ENCODE data around the gene C1QL4. TPM values are rescaled to one million over a fixed set of nuclear protein-coding genes. Genes with fewer than 3 reads are reported as not detected.

C1QL4 gene
- total and polyA plus RNA-seq, 2 of the 8 experiments (the other 6 are each of a cell fraction or from before 2014, with no cell fraction given) = 0.28 to 0.63 TPM

DNA sequence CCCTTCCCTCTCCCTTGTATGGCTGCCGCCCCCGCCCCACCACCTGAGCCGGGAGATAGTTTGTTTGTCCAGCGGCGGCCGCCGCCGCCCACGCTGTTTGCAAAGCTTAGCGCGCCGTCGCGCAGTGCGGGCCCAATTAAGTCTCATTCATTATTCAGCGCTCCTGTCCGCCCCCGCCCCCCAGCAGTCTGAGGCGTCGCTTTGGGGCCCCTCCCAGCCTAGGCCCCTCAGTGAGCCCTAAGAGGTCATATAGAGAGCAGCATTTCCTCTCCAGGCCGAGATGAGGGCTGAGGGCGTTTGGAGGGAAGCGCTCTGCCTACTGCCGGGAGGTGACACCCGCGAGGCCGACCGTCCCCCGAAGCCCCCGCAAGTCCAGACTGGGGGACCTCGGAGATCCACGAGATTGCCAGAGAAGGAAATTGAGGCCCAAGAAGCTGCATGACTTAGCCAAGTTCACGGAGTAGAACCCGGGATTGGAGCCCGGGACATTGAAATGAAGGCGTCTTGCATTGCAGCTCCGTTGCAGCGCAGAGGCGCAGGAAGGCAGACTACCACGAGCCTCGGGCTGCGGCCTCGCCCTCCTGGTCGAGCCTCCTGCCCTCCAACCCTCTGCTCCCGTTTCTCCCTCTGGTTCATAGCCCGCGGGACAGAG lies 9.8 kb upstream of the C1QL4 start, which contains the start of gene DNAJC22 (continued):
- TF ChIP-seq CTBP2 (IDR thresholded peaks at IDR 0.05; ENCODE audit: borderline replicate concordance, insufficient read depth, insufficient read length, low read length) (no peak), EP300 (IDR thresholded peaks at IDR 0.05; ENCODE audit: borderline replicate concordance in 1 of 2, low read depth in 2 of 2, low read length in 2 of 2) (no peak), EZH2 (IDR thresholded peaks at IDR 0.05; ENCODE audit: low read depth, low read length, severe bottlenecking) (peak; percentile 87), TBP (IDR thresholded peaks at IDR 0.05; ENCODE audit: low read depth, low read length) (no peak), POLR2A (IDR thresholded peaks at IDR 0.05; ENCODE audit: control extremely low read depth in 1 of 2, low read depth in 2 of 2, low read length in 2 of 2) (no peak), NRF1 (IDR thresholded peaks at IDR 0.05; ENCODE audit: low read depth, low read length) (no peak), JUND (IDR thresholded peaks at IDR 0.05; ENCODE audit: low read length) (no peak), SUZ12 (IDR thresholded peaks at IDR 0.05; ENCODE audit: low read length) (peak; percentile 91), SP4 (IDR thresholded peaks at IDR 0.05; ENCODE audit: low read length) (no peak), CBX8 (IDR thresholded peaks at IDR 0.05; ENCODE audit: borderline replicate concordance, low read depth, low read length) (no peak), MAFK (IDR thresholded peaks at IDR 0.05; ENCODE audit: low read depth, low read length) (no peak), GABPA (IDR thresholded peaks at IDR 0.05; ENCODE audit: borderline replicate concordance, insufficient read depth, low read length) (no peak), SIX5 (IDR thresholded peaks at IDR 0.05; ENCODE audit: low read depth, low read length) (no peak), BACH1 (IDR thresholded peaks at IDR 0.05; ENCODE audit: low read length) (no peak), ASH2L (IDR thresholded peaks at IDR 0.05; ENCODE audit: low read length) (peak; percentile 16), POU5F1 (IDR thresholded peaks at IDR 0.05; ENCODE audit: low read depth, low read length) (no peak), JUN (IDR thresholded peaks at IDR 0.05; ENCODE audit: low read depth, low read length) (no peak), SIN3A (conservative IDR thresholded peaks at IDR 0.05 in 1 of 2, IDR thresholded peaks at IDR 0.05 in 1 of 2; ENCODE audit: low read depth in 1 of 2, low read length in 2 of 2) (no peak), CBX5 (IDR thresholded peaks at IDR 0.05; ENCODE audit: low read depth, low read length) (no peak), RNF2 (IDR thresholded peaks at IDR 0.05; ENCODE audit: borderline replicate concordance, low read depth, low read length, missing control alignments, poor library complexity, severe bottlenecking) (peak; percentile 62), HDAC2 (IDR thresholded peaks at IDR 0.05; ENCODE audit: borderline replicate concordance in 1 of 2, low read depth in 2 of 2, low read length in 2 of 2) (0 out of 4 replicates have a peak, but pooled peaks of 1 of the 2 experiments have one; percentile 2)
- TF ChIP-seq, protein P1, sequence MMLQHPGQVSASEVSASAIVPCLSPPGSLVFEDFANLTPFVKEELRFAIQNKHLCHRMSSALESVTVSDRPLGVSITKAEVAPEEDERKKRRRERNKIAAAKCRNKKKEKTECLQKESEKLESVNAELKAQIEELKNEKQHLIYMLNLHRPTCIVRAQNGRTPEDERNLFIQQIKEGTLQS (IDR thresholded peaks at IDR 0.05; ENCODE audit: insufficient read depth, low read depth, low read length) = no peak
- TF ChIP-seq, protein P2, sequence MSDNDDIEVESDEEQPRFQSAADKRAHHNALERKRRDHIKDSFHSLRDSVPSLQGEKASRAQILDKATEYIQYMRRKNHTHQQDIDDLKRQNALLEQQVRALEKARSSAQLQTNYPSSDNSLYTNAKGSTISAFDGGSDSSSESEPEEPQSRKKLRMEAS (IDR thresholded peaks at IDR 0.05) = 0 out of 2 replicates have a peak, but pooled peaks have one; percentile 30

Data from H1 (cell line).